HG03025 (cell line): ENCODE data around the gene MEP1B.
A peak's percentile ranks its signal among the peaks of the same experiment; 100 is the strongest.
"Not testable (repeated sequence)": the region's sequence is repeated elsewhere in the genome, so short reads cannot be mapped to it uniquely, and the experiment has no call there.

ENCODE experiments used
- ATAC-seq: cut with Tn5 transposase; IDR thresholded peaks from one replicate; pipeline ENCODE4 v1.9.1; 2021; ENCODE audit warnings: mild to moderate bottlenecking, moderate library complexity; ENCODE audit not compliant: unreplicated experiment, low FRiP score

Gene MEP1B

GRCh38 chr18:32208023-32208422, 18.2 kb downstream of the MEP1B start:
- no peak for ATAC-seq

- ATAC-seq, result no peak
Measured at GRCh38 chr18:32208577-32208976, 18.7 kb downstream of the MEP1B start.

GRCh38 chr18:32209685-32210445, 20.0 kb downstream of the MEP1B start:
- ATAC-seq, result no peak

GRCh38 chr18:32213693-32214092, 23.9 kb downstream of the MEP1B start:
- ATAC-seq, result no peak

- no peak for ATAC-seq
Measured at GRCh38 chr18:32216390-32216789, 26.6 kb downstream of the MEP1B start.

- ATAC-seq, result no peak
Measured at GRCh38 chr18:32219431-32220018, 29.7 kb downstream of the MEP1B start.

GRCh38 chr18:32233348-32233747, 43.5 kb downstream of the MEP1B start:
- not testable (repeated sequence) for ATAC-seq

GRCh38 chr18:32237049-32237448, 47.2 kb downstream of the MEP1B start:
- ATAC-seq, result no peak

- ATAC-seq, result no peak
Measured at GRCh38 chr18:32238635-32239268, 48.9 kb downstream of the MEP1B start.

- ATAC-seq, result no peak
Measured at GRCh38 chr18:32242395-32242794, 52.6 kb downstream of the MEP1B start.

- no peak for ATAC-seq
Measured at GRCh38 chr18:32243358-32243757, 53.5 kb downstream of the MEP1B start.

GRCh38 chr18:32244881-32245280, 55.0 kb downstream of the MEP1B start:
- no peak for ATAC-seq

GRCh38 chr18:32249147-32249929, 59.5 kb downstream of the MEP1B start:
- ATAC-seq, result no peak

- ATAC-seq, result no peak
Measured at GRCh38 chr18:32251466-32251865, 61.6 kb downstream of the MEP1B start.

- no peak for ATAC-seq
Measured at GRCh38 chr18:32252141-32252860, 62.5 kb downstream of the MEP1B start.

GRCh38 chr18:32255570-32255969, 65.7 kb downstream of the MEP1B start:
- ATAC-seq, result no peak

- no peak for ATAC-seq
Measured at GRCh38 chr18:32257084-32257785, 67.4 kb downstream of the MEP1B start.

- no peak for ATAC-seq
Measured at GRCh38 chr18:32258148-32258547, 68.3 kb downstream of the MEP1B start.

- peak; percentile 61 for ATAC-seq
Measured at GRCh38 chr18:32258558-32259204, 68.8 kb downstream of the MEP1B start.
